AG04449 (cell line): Measurements from ENCODE around the gene MRPS16.

Experiments
- CTCF ChIA-PET: fragments of 350-600 bp; formaldehyde crosslinking; extraction: SDS; loops from one replicate; lab custom pipeline; 2021; ENCODE audit warnings: antibody characterized with exemption; lab: Yijun Ruan, JAX
- POLR2A ChIA-PET: fragments of 400-600, 350-600 bp; formaldehyde crosslinking; extraction: SDS; loops from one replicate; lab custom pipeline; 2020; ENCODE audit warnings: antibody characterized with exemption, inconsistent platforms; lab: Yijun Ruan, JAX
- DNase-seq: peaks from one replicate; pipeline ENCODE4 v3.0.0-alpha.2; 2010; ENCODE audit warnings: low read depth, low spot score
- H3K4me3 ChIP-seq: 2 replicates; pipeline ENCODE4 v1.5.1; 2011; ENCODE audit warnings: low read depth, mild to moderate bottlenecking, control low read depth, low read length
- CTCF ChIP-seq: IDR thresholded peaks from one replicate; pipeline ENCODE4 v1.5.1; 2011; ENCODE audit warnings: mild to moderate bottlenecking, moderate library complexity, low read length, control low read depth, inconsistent platforms; ENCODE audit not compliant: insufficient read depth; ENCODE audit errors: missing control alignments

Gene MRPS16

GRCh38 chr10:73253225-73253555 lies 746 bp upstream of the MRPS16 start:
- DNase-seq = no peak
- ChIA-PET CTCF (interaction anchor here (1.2 to 3.1 kb wide), 4 partner anchors 10 to 391 kb away, joined by 3 to 14 read pairs (median 4); no protein-coding TSS in a partner anchor), POLR2A (interaction anchor here (0.7 kb wide), 1 partner anchor 158 kb away, joined by 3 read pairs; no protein-coding TSS in a partner anchor)
- peak overlapping the region; percentile 93 for H3K4me3 ChIP-seq
- no peak for TF ChIP-seq CTCF

GRCh38 chr10:73251683-73252444 lies 580 bp downstream of the MRPS16 start:
- ChIA-PET CTCF (interaction anchor here (0.9 to 3.1 kb wide), 3 partner anchors 9 to 12 kb away, joined by 3 to 14 read pairs (median 4); no protein-coding TSS in a partner anchor), POLR2A (interaction anchor here (0.6 kb wide), 2 partner anchors 32 to 152 kb away, joined by 3 read pairs; no protein-coding TSS in a partner anchor)
- peak overlapping the region; percentile 93 for H3K4me3 ChIP-seq
- no peak for TF ChIP-seq CTCF
- no peak for DNase-seq

- TF ChIP-seq CTCF = no peak
- ChIA-PET POLR2A (no interaction called here), CTCF (interaction anchor here (2.4 kb wide), 1 partner anchor 15 kb away, joined by 9 read pairs; no protein-coding TSS in a partner anchor)
- DNase-seq = no peak
- H3K4me3 ChIP-seq = no peak overlapping the region
Observed at GRCh38 chr10:73248259-73248724, 4.2 kb downstream of the MRPS16 start.

GRCh38 chr10:73247509-73248258 lies 4.8 kb downstream of the MRPS16 start:
- ChIA-PET POLR2A (interaction anchor here (0.6 to 1.9 kb wide), 8 partner anchors 9 to 248 kb away, joined by 3 to 8 read pairs (median 4); partner anchors contain the start of genes ECD, FAM149B1 and PPP3CB), CTCF (interaction anchor here (2.4 kb wide), 1 partner anchor 16 kb away, joined by 9 read pairs; no protein-coding TSS in a partner anchor)
- TF ChIP-seq CTCF = no peak
- DNase-seq = no peak
- H3K4me3 ChIP-seq = peak overlapping the region; percentile 92

GRCh38 chr10:73246646-73247508 lies 5.6 kb downstream of the MRPS16 start, which contains the start of gene DNAJC9:
Gene DNAJC9, minus strand, starts transcription at chr10:73247255. Its CDS starts 66 bp downstream, at chr10:73247189.
- H3K4me3 ChIP-seq = peak within 1 kb of the TSS; percentile 92
- ChIA-PET POLR2A (interaction anchor here (0.6 to 1.9 kb wide), 10 partner anchors 8 to 249 kb away, joined by 3 to 8 read pairs (median 4); partner anchors contain the start of genes CFAP70, ECD, FAM149B1 and PPP3CB), CTCF (interaction anchor here (2.4 kb wide), 1 partner anchor 17 kb away, joined by 9 read pairs; no protein-coding TSS in a partner anchor)
- peak; percentile 50 for DNase-seq
- no peak for TF ChIP-seq CTCF
